HuH-7.5 (cell line): ENCODE measurements around the gene TERT.
A peak's percentile ranks its signal among the peaks of the same experiment; 100 is the strongest.

ENCODE experiments used
- DNase-seq: peaks from one replicate; pipeline ENCODE4 v3.0.0; 2011; ENCODE audit warnings: low spot score

Gene TERT

DNA sequence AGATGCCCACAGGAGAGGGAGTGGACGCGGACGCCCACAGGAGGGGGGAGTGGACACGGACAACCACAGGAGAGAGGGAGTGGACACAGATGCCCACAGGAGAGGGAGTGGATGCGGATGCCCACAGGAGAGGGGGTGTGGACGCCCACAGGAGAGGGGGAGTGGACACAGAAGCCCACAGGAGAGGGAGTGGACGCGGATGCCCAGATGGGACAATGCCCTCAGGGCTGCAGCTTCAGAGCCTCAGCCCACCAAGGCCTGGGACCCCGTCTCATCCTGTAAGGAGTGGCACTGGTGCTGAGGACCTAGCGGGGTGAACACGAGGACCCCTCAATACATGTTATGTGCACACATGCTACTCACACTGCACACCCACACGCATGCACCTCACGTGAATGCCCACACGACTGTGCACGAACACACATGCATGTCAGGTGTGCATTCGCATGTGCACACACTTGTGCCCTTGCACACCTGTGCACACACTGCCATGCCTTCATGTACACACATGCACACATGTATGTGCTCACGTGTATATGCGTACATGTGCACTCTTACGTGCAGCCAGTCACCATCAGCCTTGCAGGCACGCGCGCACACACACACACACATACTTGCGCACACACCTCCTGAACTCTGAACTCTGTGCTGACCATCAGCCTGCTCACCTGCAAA lies 34.9 kb downstream of the TERT start:
- no peak for DNase-seq

DNA sequence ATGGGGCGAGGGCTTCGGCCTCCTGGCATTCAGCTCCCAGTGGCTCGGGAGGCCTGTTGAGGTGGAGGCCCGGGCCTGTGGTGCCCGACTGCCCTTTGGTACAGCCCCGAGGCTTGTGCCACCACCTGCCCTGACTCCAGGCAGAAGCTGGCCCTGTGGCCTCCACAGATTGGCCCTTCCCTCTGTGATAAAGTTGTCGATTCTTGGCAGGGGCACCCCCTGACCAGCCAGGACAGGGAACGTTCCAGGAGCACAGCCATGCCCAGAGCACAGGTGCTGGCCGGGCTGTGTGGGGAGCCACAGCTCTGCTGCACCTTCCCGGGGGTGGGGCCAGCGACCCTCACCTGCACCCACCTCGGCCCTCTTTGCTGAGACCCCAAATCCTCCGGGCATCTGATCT lies 37.0 kb downstream of the TERT start:
- no peak for DNase-seq

DNA sequence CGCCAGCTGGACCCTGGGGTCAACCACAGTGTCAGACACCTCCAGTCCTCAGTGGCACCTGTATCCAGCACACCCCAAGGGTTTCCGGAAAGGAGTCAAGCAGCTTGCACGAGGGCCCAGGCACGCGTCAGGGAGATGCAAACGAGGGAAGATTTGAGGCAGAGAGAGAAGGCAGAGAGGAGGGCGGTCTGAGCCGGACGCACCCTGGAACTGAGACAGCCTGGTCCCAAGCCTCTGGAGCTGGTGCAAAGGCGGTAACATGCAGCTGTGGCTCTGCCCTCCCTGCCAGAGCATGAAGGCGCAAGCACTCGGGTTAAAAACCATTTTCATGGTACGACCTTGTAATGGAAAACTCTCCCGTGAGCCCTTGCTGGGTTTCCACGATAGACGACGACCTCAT lies 37.5 kb downstream of the TERT start:
- DNase-seq = no peak

DNA sequence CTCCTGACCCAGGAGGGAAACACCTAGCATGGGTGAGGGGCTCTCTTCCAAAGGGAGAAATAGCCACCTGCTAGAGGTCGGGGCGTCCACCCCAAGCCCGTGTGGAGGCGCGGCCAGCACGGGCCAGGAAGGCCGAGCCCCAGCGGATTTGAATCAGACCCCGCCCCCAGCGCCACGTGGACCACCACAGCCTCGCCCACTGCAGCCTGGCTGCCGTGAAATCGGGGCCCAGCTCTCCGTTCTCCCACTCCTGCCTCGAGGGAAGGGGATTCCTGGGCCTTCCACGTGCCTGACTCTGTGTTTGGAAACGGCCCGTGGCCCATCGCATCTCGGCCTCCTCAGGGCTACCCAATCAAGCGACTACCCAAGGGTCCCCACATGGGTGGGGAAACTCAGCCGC lies 38.1 kb downstream of the TERT start:
- DNase-seq = no peak

DNA sequence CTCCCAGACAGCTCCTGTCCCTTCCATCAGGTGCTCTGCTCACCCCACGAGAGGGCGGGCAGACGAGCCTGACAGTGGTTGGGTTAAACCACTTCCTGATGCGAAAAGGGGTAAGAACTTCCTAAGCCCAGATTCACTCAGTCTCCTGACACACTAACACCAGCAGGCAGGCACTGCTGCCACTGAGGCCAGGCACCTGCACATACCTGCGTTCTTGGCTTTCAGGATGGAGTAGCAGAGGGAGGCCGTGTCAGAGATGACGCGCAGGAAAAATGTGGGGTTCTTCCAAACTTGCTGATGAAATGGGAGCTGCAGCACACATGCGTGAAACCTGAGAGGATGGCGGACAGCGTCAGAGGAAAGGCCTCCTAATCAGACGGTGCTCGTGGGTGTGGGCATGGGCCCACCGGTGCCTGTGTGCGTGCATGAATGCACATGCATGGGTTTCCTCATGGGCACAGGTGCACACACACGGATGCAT lies 39.7 kb downstream of the TERT start:
- DNase-seq = no peak

DNA sequence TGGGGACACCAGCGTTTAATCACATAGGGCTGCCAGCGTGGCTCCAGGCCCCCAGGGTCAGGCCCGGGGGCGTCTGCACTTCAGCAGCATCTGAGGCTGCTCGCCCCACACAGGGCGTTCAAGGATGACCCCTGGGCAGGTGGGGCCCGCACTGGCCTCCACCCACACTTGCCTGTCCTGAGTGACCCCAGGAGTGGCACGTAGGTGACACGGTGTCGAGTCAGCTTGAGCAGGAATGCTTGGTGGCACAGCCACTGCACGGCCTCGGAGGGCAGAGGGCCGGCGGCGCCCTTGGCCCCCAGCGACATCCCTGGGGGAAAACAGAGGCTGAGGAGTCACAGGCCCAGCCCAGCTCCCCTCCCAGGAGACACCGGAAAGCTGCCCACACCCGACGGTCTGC lies 40.7 kb downstream of the TERT start:
- no peak for DNase-seq

DNA sequence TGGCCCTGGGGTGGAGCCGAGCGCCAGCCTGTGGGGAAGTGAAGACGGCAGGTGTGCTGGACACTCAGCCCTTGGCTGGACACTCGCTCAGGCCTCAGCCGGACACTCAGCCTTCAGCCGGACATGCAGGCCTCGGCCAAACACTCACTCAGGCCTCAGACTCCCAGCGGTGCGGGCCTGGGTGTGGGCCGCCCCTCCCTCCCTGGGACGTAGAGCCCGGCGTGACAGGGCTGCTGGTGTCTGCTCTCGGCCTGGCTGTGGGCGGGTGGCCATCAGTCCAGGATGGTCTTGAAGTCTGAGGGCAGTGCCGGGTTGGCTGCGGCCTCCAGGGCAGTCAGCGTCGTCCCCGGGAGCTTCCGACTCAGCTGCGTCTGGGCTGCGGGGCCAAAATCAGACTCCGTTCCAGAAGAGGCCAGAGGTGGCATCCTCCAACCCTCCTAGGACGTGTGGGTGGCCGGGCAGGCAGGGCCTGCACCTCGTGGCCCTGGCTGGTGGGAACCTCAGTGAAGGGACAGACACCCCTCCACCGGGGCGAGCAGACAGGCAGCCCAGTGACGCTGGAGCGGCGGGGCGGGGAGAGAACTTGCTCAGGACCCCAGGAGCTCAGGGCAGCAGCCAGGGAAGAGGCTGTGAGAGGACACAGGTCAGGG lies 41.3 kb downstream of the TERT start:
- no peak for DNase-seq

GRCh38 chr5:1252681-1253080 lies 42.2 kb downstream of the TERT start:
- no peak for DNase-seq

- DNase-seq = no peak
Measured at GRCh38 chr5:1251678-1252580, 42.9 kb downstream of the TERT start.

DNA sequence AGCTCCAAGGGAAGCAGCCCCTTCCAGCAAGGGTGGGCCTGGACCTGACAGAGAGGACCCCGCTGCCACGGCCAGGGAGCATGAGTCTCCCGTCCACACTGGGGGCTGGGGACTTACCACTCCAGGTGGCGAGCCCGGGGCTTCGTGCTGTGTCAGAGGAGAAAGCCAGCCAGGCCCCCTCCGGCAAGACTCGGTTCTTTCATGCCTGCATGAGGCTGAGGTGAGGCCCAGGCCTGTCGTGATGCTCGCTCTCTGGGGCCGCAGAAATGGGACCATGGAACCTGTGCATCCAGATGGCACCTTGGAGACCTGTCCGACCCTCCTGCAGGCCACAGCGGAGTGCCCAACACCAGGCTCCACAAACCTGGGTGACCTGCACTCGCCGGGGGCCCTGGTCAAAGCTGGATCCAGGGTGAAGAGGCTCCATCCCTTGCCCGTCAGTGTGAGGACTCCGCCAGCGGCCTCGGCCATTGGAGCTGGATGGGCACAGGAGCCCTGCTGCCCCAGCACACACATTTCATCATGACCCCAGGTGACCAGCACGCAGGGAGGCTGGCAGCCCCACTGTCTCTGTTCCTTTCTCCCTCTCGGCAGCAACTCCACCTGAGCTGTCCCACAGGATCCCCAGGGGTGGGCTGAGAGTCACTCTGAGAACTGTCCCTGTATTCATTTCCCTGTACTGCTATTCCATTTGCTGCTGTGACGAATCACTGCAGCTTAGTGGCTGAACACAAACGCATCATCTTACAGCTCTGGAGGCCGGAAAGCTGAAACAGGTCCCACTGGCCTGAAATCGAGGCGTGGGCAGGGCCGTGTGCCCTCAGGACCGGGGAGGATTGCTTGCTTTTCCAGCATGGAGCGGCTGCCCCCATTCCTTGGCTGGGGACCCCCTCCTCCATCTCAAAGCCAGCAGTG lies 45.2 kb downstream of the TERT start:
- DNase-seq = no peak

GRCh38 chr5:1247811-1248210 lies 47.1 kb downstream of the TERT start:
- DNase-seq = no peak

DNA sequence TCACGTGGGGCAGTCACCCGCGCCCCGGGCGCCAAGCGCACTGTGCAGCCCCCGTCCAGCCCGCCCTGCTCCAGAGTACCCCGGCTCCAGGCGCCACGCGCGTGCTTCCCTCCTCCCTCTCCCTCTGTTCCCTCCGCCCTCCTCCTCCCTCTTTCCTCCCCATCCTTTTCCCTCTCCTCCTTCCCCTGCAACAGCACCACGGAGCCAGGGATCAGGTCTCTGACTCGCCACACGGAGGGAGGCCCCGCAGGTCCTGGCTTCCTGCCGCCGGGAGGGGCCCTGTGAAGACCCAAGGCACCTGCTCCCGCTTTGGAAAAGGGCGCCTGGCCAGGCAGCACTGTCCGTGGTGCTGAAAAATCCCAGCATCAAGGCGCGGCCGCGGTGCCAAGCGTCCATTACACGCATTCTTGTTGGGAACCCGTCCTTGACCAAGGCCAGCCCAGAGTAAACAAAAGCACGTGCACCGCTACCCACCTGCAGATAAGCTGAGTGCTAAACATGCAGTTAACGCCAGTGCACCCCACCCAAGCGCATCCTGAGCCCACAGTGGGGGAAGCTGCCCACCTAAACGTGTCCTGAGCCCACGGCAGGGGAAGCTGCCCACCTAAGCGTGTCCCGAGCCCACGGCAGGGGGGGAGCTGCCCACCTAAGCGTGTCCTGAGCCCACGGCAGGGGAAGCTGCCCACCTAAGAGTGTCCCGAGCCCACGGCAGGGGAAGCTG lies 48.0 kb downstream of the TERT start:
- peak; percentile 71 for DNase-seq

GRCh38 chr5:1245905-1246576 lies 48.8 kb downstream of the TERT start:
- no peak for DNase-seq

- DNase-seq = peak; percentile 79
Measured at GRCh38 chr5:1244976-1245375, 49.9 kb downstream of the TERT start.

GRCh38 chr5:1244255-1244654 lies 50.6 kb downstream of the TERT start:
- DNase-seq = no peak

DNA sequence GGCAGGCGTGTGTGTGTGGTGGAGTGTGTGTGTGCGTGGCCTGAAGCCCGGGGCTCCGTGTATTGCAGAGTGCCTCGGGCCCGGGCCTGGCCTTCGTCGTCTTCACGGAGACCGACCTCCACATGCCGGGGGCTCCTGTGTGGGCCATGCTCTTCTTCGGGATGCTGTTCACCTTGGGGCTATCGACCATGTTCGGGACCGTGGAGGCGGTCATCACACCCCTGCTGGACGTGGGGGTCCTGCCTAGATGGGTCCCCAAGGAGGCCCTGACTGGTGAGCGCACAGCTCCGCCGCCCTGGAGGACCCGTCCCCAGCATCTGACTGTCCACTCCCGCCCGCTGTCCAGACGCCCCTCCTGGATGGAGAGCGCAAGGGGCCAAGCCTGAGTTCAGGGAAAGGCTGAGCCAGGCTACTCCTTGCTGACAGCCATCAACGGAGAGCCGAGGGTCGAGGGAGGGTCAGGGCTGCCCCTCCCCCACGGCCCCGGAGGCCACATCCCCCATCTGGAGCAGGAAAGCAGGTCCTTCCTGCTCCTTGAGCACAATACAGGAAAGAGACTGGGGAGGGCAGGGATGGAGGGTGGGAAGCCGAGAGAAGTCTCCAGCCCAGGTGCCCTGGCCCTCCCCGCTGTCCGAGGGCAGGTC lies 51.3 kb downstream of the TERT start:
- no peak for DNase-seq

- no peak for DNase-seq
Measured at GRCh38 chr5:1242733-1243486, 52.0 kb downstream of the TERT start.

DNA sequence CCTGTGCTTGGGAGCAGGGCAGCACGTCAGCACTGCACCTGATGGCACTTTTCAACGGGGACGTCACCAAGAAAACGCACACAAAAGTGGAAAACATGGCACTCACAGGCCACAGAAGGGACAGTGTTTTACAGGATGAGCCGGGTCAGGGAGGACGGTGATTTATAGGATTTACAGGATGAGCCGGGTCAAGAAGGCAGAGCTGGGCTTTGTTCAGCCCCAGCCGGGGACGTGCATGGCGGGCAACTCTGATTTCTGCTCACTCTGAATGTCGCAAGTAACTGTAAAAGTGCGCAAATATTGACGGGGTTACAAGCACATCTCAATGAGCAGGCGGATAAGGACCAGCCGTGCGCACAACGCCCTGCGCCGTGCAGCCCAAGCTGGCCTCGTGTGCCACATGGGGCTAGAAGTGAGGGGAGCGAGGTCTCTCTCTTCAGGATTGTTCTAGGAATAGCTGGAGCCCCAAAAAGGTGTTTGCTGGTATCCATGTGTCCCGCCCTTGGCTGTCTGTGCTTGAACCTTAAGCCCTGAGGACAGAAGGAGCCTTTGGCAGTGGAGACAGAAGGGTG lies 53.3 kb downstream of the TERT start:
- no peak for DNase-seq
